ENCODE measurements around the gene GABRR3.

GABRR3 gene

DNA sequence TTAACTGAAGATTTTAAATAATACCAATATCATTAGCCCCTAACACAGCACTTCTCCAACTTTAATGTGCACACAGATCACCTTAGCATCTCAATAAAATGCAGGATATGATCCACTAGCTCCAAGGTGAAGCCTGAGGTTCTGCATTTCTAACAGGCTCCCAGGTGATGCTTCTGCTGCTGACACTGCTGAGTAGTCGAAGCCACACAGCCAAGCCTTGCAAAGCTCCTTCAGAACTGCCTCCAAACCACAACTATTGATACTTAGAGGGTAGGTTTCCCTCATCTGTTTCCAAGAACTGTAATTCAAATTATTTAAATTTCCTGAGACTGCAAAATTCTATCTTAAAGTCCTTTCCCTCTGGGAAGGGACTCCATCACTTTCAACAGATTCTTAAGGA is 66.7 kb downstream of the GABRR3 start:
- H3K4me3 ChIP-seq (ENCODE audit: low read depth, low read length), result no peak overlapping the region
- TF ChIP-seq, protein P1, sequence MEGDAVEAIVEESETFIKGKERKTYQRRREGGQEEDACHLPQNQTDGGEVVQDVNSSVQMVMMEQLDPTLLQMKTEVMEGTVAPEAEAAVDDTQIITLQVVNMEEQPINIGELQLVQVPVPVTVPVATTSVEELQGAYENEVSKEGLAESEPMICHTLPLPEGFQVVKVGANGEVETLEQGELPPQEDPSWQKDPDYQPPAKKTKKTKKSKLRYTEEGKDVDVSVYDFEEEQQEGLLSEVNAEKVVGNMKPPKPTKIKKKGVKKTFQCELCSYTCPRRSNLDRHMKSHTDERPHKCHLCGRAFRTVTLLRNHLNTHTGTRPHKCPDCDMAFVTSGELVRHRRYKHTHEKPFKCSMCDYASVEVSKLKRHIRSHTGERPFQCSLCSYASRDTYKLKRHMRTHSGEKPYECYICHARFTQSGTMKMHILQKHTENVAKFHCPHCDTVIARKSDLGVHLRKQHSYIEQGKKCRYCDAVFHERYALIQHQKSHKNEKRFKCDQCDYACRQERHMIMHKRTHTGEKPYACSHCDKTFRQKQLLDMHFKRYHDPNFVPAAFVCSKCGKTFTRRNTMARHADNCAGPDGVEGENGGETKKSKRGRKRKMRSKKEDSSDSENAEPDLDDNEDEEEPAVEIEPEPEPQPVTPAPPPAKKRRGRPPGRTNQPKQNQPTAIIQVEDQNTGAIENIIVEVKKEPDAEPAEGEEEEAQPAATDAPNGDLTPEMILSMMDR (IDR thresholded peaks at IDR 0.05; ENCODE audit: low read depth, low read length), result no peak

DNA sequence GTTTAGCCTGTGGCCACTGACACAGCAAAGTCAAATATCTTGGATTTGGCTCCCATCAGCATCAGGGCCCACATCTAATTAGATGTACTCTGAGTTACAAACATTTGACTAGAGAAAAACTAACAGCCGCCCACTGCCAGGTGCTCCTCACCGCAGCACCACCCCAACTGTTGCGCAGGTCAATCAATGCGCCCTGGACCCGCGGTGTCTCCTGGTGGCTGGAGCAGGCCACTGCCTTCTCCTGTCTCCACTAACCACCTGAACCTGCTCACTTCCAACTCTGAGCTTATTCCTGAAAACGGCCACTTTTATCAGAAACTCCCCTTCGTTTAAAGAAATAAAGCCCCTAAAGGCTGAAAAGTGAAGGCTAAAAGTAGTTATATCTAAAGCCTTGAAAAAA is 67.1 kb downstream of the GABRR3 start:
- TF ChIP-seq, protein P1 (IDR thresholded peaks at IDR 0.05; ENCODE audit: low read depth, low read length), result no peak
- no peak overlapping the region for H3K4me3 ChIP-seq (ENCODE audit: low read depth, low read length)

DNA sequence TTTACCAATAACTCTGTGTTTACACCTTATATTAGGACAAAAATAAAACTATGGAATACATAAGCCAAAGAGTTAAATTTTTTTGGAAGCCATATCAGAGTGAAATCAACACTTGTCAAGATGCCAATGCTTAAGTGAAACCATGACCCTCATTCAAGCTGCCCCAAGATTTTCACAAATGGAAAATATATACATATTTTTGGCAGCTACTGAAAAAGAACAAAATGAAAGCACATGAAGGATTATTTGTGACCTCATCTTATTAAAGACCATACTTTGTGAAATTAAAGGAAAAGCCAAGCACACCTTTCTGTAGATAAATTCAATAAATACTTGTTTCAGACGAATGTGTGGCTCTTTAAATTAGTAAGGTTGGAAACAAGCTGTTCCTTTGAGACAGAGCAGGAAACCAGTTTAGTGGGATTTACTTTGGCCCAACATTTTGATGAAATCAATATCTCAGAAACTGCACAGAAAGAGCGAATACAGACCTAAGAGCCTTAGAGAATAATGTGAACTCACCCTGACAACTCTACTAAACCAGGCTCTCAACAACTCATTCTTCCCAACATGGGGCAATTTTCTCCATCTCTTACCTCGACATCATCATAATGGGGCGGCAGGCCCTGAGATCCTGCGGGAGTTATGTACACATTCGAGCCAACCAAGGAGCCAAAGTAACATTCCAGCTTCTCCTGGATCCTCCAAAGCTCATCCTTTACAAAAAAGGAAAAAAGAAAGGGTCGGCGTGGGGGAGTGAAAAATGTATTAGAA is 73.9 kb downstream of the GABRR3 start:
- TF ChIP-seq, protein P1 (IDR thresholded peaks at IDR 0.05; ENCODE audit: low read depth, low read length), result no peak

DNA sequence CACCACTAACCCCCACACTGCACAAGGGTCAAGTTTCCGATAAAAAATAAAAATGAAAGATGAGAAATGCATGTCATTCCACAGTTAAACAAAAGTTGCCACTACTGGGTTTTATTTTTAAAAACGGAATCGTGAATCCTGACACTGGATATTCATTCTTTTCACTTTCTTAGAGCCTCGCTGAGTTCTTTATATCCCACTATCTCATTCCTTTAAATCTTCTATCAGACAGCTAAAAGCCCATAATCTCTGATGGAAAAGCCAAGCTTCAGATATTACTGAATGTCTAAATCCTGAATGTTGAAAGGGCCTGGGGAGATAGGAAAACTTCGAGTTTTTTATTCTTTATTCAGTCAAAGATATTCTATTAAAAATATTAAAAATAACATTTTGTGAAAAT is 74.6 kb downstream of the GABRR3 start:
- TF ChIP-seq, protein P1 (IDR thresholded peaks at IDR 0.05; ENCODE audit: low read depth, low read length), result no peak

More for the DNA sequence above, 73.9 kb downstream of the GABRR3 start:
- H3K4me3 ChIP-seq (ENCODE audit: low read depth, low read length), result no peak overlapping the region

DNA sequence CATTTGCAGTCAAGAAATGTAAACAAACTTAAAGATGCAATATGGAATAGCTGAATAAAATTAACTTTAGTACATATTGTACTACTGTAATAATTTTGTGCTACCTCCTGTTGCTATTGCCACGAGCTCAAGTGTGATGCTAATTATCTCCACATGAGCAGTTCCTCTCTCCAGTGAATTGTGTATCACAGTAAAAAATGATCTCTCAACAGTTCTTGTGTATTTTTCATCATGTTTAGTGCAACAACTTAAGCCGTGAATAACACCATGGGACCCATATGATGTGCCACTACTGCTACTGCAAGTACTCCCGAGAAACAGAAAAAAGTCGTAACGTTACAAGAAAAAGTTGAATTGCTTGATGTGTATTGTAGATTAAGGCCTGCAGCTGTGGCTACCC is 75.2 kb downstream of the GABRR3 start:
- no peak overlapping the region for H3K4me3 ChIP-seq (ENCODE audit: low read depth, low read length)
- TF ChIP-seq, protein P1 (IDR thresholded peaks at IDR 0.05; ENCODE audit: low read depth, low read length), result no peak

More for the DNA sequence above, 74.6 kb downstream of the GABRR3 start:
- no peak overlapping the region for H3K4me3 ChIP-seq (ENCODE audit: low read depth, low read length)

DNA sequence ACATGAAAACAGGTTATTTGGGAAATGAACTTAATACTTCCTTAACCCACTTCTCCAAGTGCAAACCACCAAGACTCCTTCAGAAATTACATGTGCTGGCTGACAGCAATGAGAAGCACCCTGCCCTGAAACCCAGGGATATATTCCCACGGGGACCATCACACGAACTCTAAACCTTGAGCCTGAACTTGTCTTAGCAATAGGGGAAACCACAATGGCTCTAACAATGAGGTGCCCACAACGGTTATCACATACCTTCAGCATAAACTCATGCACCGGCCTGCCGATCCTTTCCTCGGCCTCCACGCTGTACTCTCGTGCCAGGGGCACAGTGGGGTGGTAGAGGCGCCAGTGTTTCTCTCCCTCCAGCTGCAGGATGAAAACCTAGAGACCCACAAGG is 76.3 kb downstream of the GABRR3 start:
- H3K4me3 ChIP-seq (ENCODE audit: low read depth, low read length), result no peak overlapping the region
- TF ChIP-seq, protein P1 (IDR thresholded peaks at IDR 0.05; ENCODE audit: low read depth, low read length), result no peak

DNA sequence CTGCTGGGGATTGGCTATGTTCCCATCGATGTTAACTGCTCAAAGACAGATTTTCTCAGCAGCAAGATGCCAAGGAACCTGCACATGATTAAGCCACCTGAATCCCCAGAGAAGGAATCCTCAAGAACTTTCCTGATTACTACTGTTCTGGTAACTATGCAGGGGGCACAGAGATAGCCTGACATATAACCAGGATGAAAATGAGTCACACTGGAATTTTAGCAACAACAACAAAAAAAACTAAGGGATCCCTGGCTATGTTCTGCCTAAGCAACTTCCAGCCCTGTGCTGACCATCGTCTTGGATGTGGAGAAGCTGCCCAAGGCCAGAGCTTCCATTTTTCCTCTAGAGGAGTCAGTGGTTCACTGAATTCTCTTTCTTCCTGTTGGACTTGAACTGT is 76.7 kb downstream of the GABRR3 start:
- TF ChIP-seq, protein P1 (IDR thresholded peaks at IDR 0.05; ENCODE audit: low read depth, low read length), result no peak
- H3K4me3 ChIP-seq (ENCODE audit: low read depth, low read length), result no peak overlapping the region
